B cell (primary cell): ENCODE measurements around the gene TNNI3K. TPM values are rescaled to one million over a fixed set of nuclear protein-coding genes. Genes with fewer than 3 reads are reported as not detected.

Experiments used
- ATAC-seq: fragments of 200-7000 bp; cut with Tn5 transposase; one replicate; pipeline ENCODE4 v1.10.0; 2021; ENCODE audit warnings: low read depth, mild to moderate bottlenecking, moderate number of reproducible peaks, moderate library complexity
- CTCF ChIA-PET: fragments of 350-600 bp; sonication (Branson Sonifier 250); formaldehyde crosslinking; loops from one replicate; lab custom pipeline; 2021; ENCODE audit warnings: antibody characterized with exemption, inconsistent platforms; lab: Charles Lee
- POLR2A ChIA-PET: fragments of 350-600 bp; sonication (Branson Sonifier 250); formaldehyde crosslinking; loops from one replicate; lab custom pipeline; 2021; ENCODE audit warnings: antibody characterized with exemption; lab: Charles Lee
- DNase-seq: peaks from one replicate; pipeline ENCODE4 v3.0.0; 2013
- H2AFZ ChIP-seq: 2 replicates; pipeline ENCODE4 v1.6.1; 2012; ENCODE audit warnings: mild to moderate bottlenecking, low read depth, low read length; ENCODE audit not compliant: insufficient read depth, poor library complexity, severe bottlenecking
- H3K27ac ChIP-seq, 2 donors: 1 replicate in 1 of 2; 2 replicates in 1 of 2; pipeline ENCODE4 v1.5.1; 2012 to 2013; ENCODE audit warnings: low read length in 2 of 2, mild to moderate bottlenecking in 2 of 2, moderate library complexity in 1 of 2
- H3K27me3 ChIP-seq, 4 experiments: fragments of 200-600 bp in 1 of 4; sonication (generic) in 1 of 4; replicated peaks in 1 of 4; 1 replicate in 2 of 4; 2 replicates in 2 of 4; pipeline versions ENCODE4 v1.6.1 to v1.7.0; 2013 to 2016; ENCODE audit warnings: low read length in 3 of 4, mild to moderate bottlenecking in 2 of 4, mixed read lengths in 1 of 4, moderate library complexity in 1 of 4; ENCODE audit not compliant: insufficient read depth in 4 of 4, control insufficient read depth in 3 of 4; ENCODE audit errors: control extremely low read depth in 1 of 4
- H3K36me3 ChIP-seq, 2 experiments: replicated peaks in 1 of 2; 1 replicate in 1 of 2; 2 replicates in 1 of 2; pipeline versions ENCODE4 v1.6.1 to v1.7.1; 2013; ENCODE audit warnings: low read length in 1 of 2; ENCODE audit not compliant: insufficient read depth in 2 of 2, control insufficient read depth in 1 of 2; ENCODE audit errors: control extremely low read depth in 1 of 2, extremely low read depth in 1 of 2
- H3K4me1 ChIP-seq, 2 donors: fragments of 200-600 bp in 1 of 2; sonication (generic) in 1 of 2; 1 replicate in 1 of 2; 2 replicates in 1 of 2; pipeline versions ENCODE4 v1.5.1 to v1.6.1; 2013 to 2017; ENCODE audit warnings: low read length in 2 of 2; ENCODE audit not compliant: control insufficient read depth in 2 of 2, insufficient read depth in 2 of 2
- H3K4me2 ChIP-seq: replicated peaks from 2 replicates; pipeline ENCODE3; 2012; ENCODE audit warnings: mild to moderate bottlenecking, low read depth, low read length; ENCODE audit not compliant: poor library complexity, severe bottlenecking
- H3K4me3 ChIP-seq, 5 experiments: fragments of 200-600 bp in 1 of 5; sonication (generic) in 1 of 5; 1 replicate in 3 of 5; 2 replicates in 2 of 5; pipeline versions ENCODE4 v1.5.1 to v1.7.0; 2011 to 2016; ENCODE audit warnings: low read length in 4 of 5, mild to moderate bottlenecking in 4 of 5, low read depth in 2 of 5, control low read depth in 1 of 5, moderate library complexity in 1 of 5; ENCODE audit not compliant: insufficient read depth in 1 of 5; ENCODE audit errors: control extremely low read depth in 1 of 5, extremely low read depth in 1 of 5
- H3K79me2 ChIP-seq: fragments of 200-600 bp; sonication (generic); one replicate; pipeline ENCODE4 v1.6.0; 2016; ENCODE audit warnings: low read length; ENCODE audit not compliant: control insufficient read depth, insufficient read depth
- H3K9ac ChIP-seq: fragments of 200-600 bp; sonication (generic); 2 replicates; pipeline ENCODE4 v1.6.1; 2017; ENCODE audit warnings: mild to moderate bottlenecking, low read length, moderate library complexity
- H3K9me3 ChIP-seq, 3 donors: one replicate each; pipeline versions ENCODE4 v1.6.1 to v1.7.1; 2013; ENCODE audit warnings: low read length in 2 of 3; ENCODE audit not compliant: control insufficient read depth in 2 of 3, insufficient read depth in 1 of 3; ENCODE audit errors: control extremely low read depth in 1 of 3
- H4K20me1 ChIP-seq: 2 replicates; pipeline ENCODE4 v1.6.0; 2012; ENCODE audit warnings: mild to moderate bottlenecking, low read length; ENCODE audit not compliant: insufficient read depth, control insufficient read depth, poor library complexity, severe bottlenecking
- H3K27ac Mint-ChIP-seq: one replicate; pipeline ENCODE4 v1.8.0; 2021; ENCODE audit warnings: mixed read lengths
- H3K27me3 Mint-ChIP-seq: one replicate; pipeline ENCODE4 v1.8.0; 2021; ENCODE audit warnings: mixed read lengths
- H3K4me1 Mint-ChIP-seq: one replicate; pipeline ENCODE4 v1.8.0; 2021; ENCODE audit warnings: mixed read lengths
- H3K4me3 Mint-ChIP-seq: one replicate; pipeline ENCODE4 v1.8.0; 2021; ENCODE audit warnings: mixed read lengths
- H3K9me3 Mint-ChIP-seq: one replicate; pipeline ENCODE4 v1.8.0; 2022; ENCODE audit warnings: mixed read lengths; ENCODE audit not compliant: insufficient read depth
- EZH2 ChIP-seq: IDR thresholded peaks from 2 replicates; pipeline ENCODE4 v1.6.1; 2012; ENCODE audit warnings: borderline replicate concordance, low read depth, mild to moderate bottlenecking, moderate library complexity, low read length; ENCODE audit not compliant: insufficient read depth, poor library complexity, severe bottlenecking
- WGBS: methylation state at CpG from one replicate; pipeline ENCODE4 v1.1.5; 2013; ENCODE audit warnings: missing lambda C conversion rate; ENCODE audit not compliant: insufficient coverage; 5-methylcytosine and 5-hydroxymethylcytosine counted together
- intact Hi-C: fragments of 100-400 bp; cut with micrococcal nuclease; formaldehyde crosslinking; loops from one replicate; pipeline ENCODE4 v1.10.0; 2022
- polyA plus RNA-seq: library from polyadenylated mRNA; depleted of rRNA; stranded (reverse); fragments of >200 nt; gene quantifications from 2 replicates; pipeline ENCODE4 v1.2.3, GENCODE V29; 2012
- total RNA-seq, 2 donors: library from RNA; stranded (reverse); fragments of 120-200 nt in 1 of 2; gene quantifications; 1 replicate in 1 of 2; 2 replicates in 1 of 2; pipeline versions ENCODE4 v1.2.3 to v1.2.4, GENCODE V29; 2013 to 2022
- TF ChIP-seq, protein P1 (sequence below): fragments of 200-600 bp; IDR thresholded peaks from one replicate; pipeline ENCODE4 v1.8.0; 2022; ENCODE audit warnings: antibody characterized with exemption, mild to moderate bottlenecking

The TNNI3K gene
- total and polyA plus RNA-seq, 2 donors (not counting 1 experiment from before 2014, with no cell fraction given): 0.52 to 3.1 TPM

DNA sequence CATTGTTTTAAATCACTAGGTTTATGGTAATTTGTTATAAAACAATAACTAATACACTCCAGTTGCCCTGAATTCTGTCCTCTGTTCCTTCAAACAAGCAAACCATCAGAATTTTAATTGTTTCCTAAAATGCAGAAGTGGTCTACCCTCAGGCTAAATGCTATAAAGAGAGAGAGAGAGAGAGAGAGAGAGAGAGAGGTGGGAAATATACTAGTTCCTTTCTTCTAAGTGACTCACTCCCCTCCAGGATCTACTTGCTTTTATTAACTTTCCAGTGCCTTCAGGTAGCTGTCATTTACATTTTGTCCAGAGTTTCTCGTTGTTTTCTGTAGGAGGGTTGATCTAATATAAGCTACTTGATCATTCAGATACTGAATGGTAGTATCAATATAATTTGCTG is 250.8 kb downstream of the TNNI3K start:
- Histone ChIP-seq H2AFZ (no peak overlapping the region), H3K79me2 (no peaks in the 10 kb centered on the region), H3K36me3 (no peaks in the 10 kb centered on the region), H3K4me1 (no peaks in the 10 kb centered on the region), H3K9me3 (no peaks in the 10 kb centered on the region), H3K27me3 (no peaks in the 10 kb centered on the region), H3K9ac (no peak overlapping the region), H3K27ac (no peak overlapping the region), H3K4me3 (no peak overlapping the region), H4K20me1 (no peaks in the 10 kb centered on the region), H3K4me2 (no peak overlapping the region)
- POLR2A ChIA-PET: no interaction called here
- no peak for TF ChIP-seq EZH2
- TF ChIP-seq, protein P1, sequence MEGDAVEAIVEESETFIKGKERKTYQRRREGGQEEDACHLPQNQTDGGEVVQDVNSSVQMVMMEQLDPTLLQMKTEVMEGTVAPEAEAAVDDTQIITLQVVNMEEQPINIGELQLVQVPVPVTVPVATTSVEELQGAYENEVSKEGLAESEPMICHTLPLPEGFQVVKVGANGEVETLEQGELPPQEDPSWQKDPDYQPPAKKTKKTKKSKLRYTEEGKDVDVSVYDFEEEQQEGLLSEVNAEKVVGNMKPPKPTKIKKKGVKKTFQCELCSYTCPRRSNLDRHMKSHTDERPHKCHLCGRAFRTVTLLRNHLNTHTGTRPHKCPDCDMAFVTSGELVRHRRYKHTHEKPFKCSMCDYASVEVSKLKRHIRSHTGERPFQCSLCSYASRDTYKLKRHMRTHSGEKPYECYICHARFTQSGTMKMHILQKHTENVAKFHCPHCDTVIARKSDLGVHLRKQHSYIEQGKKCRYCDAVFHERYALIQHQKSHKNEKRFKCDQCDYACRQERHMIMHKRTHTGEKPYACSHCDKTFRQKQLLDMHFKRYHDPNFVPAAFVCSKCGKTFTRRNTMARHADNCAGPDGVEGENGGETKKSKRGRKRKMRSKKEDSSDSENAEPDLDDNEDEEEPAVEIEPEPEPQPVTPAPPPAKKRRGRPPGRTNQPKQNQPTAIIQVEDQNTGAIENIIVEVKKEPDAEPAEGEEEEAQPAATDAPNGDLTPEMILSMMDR: no peak
- no peaks in the 10 kb centered on the region for H3K9me3 Mint-ChIP-seq
- no peaks in the 10 kb centered on the region for H3K4me1 Mint-ChIP-seq
- no peak overlapping the region for H3K27ac Mint-ChIP-seq
- intact Hi-C loops: no loop called here
- H3K27me3 Mint-ChIP-seq: peaks cover 4% of the 10 kb centered on the region
- no peak for ATAC-seq
- no CpG with 5 or more reads among the region's 1 CpG for WGBS
- DNase-seq: no peak
- CTCF ChIA-PET: interaction anchor here (1.5 kb wide), 1 partner anchor 13 kb away, joined by 4 read pairs; no protein-coding TSS in a partner anchor
- H3K4me3 Mint-ChIP-seq: no peak overlapping the region

DNA sequence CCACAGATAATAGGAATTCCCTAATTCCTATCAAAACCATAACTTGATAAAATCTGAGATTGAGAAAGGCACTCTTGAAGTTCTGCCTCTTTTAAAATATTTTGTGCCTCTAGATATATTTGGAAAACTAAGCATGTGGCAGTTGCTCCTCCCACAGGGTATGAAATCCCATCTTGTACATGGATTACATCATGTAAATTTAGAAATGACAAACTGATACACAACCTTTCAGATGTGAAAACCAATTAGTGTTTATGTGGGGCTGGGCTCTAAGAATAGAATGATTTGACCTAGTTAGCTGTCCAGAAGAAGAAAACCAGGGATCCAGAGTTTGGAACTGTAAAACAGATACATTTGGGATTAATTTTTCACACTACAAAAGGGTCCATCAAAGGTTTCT is 261.5 kb downstream of the TNNI3K start:
- H3K9me3 ChIP-seq: no peaks in the 10 kb centered on the region
- Mint-ChIP-seq H3K4me3 (no peak overlapping the region), H3K4me1 (no peaks in the 10 kb centered on the region), H3K9me3 (no peaks in the 10 kb centered on the region), H3K27me3 (peaks cover 4% of the 10 kb centered on the region), H3K27ac (no peak overlapping the region)
- no peaks in the 10 kb centered on the region for H3K79me2 ChIP-seq
- no peaks in the 10 kb centered on the region for H3K4me1 ChIP-seq
- no peaks in the 10 kb centered on the region for H3K27me3 ChIP-seq
- POLR2A ChIA-PET: no interaction called here
- H4K20me1 ChIP-seq: no peaks in the 10 kb centered on the region
- no peak for ATAC-seq
- H3K9ac ChIP-seq: no peak overlapping the region
- no peak overlapping the region for H2AFZ ChIP-seq
- no peaks in the 10 kb centered on the region for H3K36me3 ChIP-seq
- DNase-seq: no peak
- no peak overlapping the region for H3K27ac ChIP-seq
- CTCF ChIA-PET: no interaction called here
- TF ChIP-seq EZH2: no peak
- TF ChIP-seq, protein P1: no peak
- no peak overlapping the region for H3K4me2 ChIP-seq
- intact Hi-C loops: no loop called here
- H3K4me3 ChIP-seq: no peak overlapping the region
